GM19324 (cell line): ENCODE data around the gene NUDT14.

Experiments used
- ATAC-seq: cut with Tn5 transposase; IDR thresholded peaks from one replicate; pipeline ENCODE4 v1.9.1; 2021; ENCODE audit warnings: mild to moderate bottlenecking, moderate library complexity; ENCODE audit not compliant: unreplicated experiment, low FRiP score

Gene NUDT14

DNA sequence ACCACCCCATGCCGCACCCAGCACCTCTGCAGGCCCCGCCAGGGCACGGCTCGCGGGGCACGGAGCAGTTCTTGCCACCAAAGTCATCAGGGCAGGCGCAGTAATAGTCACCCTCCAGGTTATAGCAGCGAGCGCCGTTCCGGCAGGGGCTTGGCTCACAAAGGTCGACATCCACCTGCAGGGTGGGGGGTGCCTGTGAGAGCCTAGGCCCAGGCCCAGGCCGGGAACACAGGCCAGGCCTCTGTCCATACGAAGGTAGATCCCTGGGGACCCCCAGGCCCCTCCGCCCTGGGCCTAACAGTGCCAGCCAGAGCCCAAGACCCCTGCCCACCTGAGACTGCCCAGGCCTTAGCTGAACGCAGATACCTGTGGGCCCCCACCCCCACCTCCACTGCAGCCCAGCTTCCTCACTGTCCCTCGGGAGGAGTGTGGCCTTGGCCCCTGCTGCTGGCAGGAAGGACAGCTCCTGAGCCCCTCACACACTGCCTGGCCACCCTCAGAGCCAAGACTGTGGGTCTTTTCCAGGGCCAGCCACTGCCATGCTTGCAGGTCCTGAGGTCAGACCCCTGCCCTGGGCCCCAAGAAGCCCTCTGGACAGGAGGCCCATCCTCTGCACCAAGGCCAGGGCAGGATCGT, 31.8 kb downstream of the NUDT14 start:
- no peak for ATAC-seq

DNA sequence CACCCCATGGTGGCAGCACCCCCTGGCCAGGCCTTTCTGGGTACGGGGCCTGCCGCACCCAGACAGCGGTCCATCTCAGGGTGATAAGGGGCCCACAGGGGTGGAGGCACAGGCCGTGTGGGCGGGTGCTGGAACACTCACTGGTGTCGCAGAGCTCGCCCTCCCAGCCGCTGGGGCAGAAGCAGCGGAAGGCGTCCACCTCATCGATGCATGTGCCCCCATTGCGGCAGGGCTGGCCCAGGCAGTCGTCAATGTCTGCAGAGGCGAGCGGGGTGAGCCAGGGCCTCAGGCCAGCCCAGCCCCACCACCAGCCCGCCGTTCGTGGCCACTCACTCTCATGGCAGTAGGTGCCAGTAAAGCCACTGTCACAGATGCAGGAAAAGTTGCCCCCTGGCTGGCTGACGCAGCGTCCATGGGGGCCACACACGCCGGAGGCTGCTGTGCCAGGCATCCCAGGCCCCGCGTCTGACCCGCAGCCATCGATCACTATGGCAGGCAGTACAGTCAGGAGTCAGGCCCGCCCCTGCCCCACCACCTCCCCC, 32.4 kb downstream of the NUDT14 start:
- no peak for ATAC-seq

DNA sequence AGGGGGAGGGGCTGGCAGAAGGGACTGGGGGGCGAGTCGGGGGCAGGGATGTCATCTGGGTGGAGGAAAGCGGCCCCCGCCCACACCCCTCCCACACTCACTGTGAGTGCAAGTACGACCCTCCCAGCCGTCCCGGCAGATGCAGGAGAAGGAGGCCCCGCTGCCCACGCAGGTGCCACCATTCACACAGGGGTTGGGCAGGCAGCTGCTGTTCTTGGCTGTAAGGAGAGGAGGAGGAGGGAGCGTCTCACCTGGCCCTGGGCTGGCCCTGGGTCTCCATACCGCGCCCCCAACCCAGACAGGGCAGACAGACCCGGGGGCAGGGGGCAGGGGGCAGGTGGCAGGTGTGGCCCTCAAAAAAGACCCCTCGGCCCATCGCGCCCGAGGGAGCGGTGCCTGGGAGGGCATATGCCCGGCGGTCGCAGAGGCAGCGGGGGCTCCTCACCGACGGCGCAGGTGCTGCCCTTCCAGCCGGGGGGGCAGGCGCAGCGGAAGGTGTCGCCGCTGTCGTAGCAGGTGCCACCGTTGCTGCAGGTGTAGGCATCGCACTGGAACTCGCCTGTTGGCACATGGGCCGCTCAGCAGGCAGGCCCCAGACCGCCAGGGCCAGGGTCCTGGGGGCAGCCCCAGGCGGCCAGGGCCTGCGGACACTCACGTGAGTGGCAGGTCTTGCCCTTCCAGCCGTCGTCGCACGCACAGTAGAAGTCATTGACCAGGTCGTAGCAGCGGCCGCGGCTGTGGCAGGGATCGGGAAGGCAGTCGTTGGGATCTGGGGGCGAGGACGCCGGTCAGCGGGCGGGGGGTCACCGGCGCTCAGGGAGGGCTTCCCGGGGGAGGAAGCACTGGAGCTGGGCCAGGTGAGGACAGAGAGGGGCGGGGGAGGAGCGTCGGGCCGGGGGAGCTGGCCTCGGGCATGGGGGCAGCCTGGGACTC, 33.2 kb downstream of the NUDT14 start:
- no peak for ATAC-seq

DNA sequence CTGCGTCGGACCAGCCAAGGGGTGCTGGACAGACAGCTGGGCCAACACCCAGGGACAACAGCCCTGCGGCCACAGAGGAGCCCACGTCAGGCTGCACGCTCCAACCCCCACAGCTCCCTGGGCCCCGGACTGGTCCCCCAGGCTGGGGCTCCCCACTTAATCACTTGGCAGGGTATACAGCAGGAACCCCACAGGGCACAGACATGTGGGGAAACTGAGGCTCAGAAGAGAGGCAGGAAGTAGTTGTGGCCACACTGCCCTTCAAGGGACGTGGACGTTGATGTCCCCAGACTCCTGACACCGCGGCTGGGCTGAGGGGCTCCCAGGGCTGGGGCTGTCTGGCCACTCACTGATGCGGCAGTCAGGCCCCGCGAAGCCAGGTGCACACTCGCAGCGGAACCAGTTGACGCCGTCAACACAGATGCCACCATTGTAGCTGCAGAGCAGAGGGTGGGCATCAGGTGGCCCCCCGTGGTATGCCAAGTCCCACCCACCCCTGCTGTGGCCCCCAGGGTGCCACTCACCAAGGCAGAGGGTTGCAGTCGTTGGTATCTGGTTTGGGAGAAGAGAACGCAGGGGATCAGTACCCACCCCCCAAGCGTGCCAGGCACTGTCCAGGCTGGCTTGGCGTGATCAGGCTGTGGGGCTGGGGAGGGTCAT, 34.0 kb downstream of the NUDT14 start:
- ATAC-seq = no peak

DNA sequence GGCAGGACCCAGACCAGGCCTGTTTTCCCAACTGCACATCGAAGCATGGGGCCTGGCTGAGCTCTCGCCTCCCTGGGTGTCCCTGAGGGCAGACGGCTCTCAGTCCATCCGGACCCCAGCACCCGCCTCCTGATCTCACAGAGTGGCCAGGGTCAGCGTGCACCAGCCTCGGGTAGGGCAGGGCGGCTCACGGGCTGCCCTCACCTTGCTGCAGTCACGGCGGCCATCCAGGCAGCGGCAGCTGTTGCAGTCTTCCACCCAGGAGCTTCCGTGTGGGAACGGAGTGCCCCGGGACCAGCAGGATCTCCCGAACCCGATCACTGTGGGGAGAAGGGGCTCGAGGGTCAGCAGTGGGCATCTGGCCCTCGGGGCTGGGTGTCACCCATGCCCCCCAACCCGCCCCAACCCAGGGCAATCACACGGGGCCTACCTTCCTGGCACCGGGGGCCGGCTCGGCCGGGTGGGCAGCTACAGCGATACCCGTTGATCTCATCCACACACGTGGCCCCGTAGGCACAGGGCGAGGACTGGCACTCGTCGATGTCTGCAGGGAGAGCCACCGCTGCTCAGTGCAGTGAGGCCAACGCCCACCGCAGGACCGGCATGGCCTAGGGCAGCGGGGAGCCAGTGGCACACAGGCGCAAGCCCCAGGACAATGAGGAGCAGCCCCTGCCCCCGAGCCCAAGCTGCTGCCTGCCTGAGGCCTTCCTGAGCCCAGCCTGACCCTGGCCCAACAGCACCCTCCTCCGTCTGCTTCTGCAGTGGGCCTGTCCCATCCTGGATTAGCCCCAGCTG, 34.7 kb downstream of the NUDT14 start:
- no peak for ATAC-seq

DNA sequence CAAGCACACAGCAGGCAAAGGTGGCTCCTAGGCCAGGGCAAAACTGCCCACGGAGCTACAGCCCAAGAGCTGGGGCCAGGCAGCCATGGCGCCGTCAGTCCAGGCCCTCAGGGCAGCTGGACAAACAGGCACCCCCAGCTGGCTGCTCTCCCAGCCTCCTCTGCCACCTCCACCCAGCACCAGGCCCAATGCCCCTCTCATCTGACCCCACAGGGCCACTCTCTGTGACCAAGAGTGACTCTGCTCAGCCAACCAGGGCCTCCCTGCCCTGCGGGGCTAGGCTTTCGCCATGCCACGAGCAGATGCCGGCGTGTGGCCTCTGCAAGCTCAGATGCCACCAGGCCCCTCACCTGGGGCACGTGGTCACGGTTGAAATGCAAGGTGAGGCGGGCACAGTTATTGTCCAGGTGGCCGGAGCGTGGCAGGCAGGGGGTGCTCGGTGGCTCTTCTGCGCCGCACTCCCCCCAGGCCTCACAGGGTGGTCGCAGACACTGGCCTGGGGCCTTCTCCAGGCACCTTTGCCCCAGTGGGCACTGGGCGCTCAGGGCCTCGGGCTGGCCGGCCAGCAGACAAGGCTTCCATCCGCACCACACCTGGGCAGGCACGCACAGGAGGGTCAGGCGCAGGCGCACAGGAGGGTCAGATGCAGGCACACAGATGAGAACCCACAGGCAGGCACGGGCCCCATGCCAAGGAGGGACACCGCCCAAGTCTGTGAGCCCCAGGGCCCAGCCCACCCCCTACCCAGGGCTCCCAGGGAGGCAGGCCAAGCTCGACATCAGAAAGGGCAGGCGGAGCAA, 35.5 kb downstream of the NUDT14 start:
- no peak for ATAC-seq

DNA sequence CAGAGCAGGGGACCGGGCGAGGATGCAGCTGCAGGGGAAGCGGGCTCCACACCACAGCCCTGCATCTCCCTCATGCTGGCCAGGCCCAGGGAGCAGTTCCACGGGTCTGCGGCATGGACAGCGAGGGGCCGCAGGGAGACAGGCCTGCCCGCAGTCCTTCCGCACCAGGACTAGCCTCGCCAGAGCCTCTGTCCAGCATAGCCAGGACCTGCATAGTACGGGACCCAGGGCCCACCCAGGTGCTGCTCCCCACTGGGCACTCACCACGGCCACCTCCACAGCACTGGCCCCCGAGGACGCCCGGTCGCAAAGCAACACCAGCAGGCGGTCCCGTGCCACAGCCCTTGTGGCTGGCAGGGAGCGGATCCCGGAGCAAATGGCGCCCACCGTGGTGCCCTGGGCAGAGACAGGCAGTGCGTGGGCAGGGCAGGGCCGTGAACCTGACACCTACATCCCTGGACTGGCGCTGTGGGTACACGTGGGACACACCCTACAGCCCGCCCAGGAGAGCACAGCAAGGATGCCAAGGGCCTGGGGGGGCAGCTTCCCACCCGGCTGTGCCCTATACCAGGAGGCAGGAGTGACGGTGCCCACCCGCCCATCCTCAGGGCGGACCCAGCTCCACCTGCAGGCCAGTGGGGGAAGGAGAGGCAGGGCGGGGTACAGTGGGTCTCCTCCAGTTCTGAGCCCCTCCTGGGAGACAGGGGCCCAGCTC, 36.3 kb downstream of the NUDT14 start:
- ATAC-seq = no peak

DNA sequence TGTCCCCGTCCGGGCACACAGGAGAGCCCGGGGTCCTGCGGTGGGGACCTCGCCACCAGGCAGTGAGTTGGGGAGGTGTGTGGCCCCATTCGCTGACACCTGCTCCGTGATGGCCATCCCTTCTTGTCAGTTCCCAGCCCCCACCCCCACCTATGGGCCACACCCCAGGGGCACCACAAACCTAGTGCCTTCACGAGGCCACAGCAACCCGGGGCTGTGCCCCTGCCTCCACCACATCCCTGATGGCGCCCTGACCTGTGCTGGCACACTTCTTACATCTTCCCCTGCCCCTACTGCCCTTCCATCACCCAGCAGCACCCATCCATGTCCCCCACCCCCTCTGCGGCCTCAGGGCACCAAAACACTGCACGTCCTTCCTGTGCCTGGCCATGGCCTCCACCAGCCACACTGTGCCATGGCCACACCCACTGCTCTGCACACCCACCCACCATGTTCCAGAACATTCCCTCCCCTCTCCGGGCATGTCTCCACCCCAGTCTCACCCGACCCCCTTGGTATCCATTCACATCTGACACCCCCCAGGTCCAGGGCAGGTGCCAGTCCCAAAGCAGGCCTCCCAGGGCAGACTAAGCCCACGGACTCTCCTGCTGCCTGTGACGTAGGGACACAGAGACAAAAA, 37.0 kb downstream of the NUDT14 start:
- ATAC-seq = no peak

DNA sequence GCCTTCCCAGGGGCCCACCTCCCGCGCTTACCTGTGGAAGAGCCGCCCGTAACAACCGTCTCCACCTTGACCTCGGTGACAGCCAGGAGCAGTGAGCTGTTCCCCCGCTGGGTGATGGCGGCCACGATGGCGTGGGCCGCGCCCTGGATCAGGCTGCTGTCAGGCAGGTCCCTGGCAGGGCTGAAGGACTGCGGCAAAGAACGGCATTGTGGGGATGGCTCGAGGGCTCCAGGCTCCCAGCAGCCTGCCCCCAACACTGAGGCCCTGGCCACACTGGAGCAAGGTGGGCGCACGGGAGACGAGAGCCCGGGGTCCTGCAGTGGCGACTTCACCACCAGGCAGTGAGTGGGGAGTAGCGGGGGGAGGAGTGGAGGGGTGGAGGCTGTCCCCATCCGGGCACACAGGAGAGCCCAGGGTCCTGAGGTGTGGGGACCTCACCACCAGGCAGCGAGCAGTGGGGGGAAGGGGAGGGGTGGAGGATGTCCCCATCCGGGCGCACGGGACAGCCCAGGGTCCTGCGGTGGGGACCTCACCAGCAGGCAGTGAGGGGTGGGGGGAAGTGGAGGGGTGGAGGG, 37.6 kb downstream of the NUDT14 start:
- ATAC-seq = no peak

DNA sequence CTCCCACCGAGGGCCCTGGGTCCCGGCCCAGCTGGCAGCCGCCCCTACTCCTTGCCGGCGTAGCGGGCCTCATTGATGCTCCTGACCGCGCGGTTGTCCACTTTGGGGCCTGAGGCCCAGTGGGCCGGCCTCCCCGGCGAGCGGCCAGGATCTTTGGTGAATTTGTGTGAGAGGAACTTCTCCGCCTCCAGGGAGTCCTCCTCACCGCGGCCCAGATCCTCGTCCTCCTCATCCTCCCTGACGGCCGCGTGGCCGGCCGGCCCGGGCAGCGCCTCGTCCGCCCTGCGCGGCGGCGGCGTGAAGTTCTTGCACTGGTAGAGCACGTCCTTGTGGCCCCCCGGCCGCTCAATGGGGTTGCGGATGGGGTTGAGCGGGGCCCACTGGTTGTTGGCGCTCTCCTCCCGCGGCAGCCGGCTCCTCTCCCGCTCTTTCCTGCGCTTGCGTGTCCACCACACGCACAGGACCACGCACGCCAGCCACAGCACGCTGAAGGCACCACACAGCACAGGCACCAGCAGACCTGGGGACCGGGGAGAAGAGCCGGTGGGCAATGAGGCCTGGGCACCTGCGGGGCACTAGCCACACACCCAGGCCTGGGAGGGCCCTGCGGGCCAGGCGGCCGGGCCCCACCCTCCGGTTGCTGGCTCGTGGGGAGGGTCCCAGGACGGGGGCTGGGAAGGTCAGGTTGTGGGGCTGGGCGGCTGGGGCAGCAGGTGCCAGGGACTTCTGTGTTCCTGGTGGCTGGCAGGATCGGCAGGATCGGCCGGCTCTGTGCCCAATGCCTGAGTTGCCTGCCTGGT, 38.3 kb downstream of the NUDT14 start:
- ATAC-seq = no peak

DNA sequence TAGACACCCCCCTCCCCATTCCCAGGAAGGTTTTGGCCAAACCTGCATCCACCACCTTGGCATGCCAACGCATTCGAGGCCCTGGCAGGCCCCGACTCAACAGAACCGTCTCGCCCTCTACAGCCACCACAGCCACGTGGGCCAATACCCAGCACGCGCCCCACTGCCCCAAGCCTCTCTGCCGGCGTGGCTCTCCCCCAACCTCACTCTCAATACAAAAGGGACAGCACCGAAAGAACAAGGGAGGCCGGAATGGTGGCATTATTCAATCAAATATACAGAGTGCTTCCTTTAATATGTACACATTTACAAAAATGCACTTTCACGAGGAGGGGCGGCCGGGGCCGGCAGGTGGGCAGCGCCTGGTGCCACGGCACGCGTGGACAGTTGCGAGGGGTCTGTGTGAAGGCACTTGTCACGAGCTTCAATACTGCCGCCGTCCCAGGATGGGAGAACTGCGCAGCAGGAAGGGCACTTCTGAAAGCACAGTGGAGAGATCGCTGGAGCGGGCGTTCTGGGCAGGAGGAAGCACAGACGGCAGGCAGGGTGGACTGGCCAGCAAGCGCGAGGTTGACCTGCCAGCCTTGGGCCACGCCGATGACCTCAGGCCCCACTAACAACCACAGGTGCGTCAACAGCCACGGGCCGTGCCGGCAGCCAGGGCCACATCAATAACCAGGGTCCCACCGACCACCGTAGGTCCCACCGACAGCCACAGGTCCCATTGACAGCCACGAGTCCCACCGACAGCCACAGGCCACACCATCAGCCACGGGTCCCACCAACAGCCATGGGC, 39.4 kb downstream of the NUDT14 start:
- no peak for ATAC-seq

DNA sequence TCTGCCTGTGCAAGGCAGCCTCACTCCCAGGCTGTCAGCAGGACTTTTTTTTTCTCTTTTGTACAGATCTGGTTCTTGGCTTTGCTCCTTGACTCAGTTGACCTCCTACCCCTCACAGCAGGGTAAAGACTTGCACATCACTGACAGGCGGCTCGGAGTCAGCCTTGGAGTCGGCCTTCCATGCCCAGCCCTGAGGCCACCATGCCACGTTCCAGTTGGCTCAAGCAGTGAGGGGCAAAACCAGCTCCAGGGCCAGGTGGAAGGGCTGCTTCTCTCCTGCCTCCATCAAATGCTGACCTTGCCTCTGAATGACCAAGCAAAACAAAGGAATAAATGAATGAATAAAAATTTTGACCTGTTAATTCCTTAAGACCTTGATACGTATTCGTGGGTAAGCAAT, 40.1 kb downstream of the NUDT14 start:
- ATAC-seq = no peak

DNA sequence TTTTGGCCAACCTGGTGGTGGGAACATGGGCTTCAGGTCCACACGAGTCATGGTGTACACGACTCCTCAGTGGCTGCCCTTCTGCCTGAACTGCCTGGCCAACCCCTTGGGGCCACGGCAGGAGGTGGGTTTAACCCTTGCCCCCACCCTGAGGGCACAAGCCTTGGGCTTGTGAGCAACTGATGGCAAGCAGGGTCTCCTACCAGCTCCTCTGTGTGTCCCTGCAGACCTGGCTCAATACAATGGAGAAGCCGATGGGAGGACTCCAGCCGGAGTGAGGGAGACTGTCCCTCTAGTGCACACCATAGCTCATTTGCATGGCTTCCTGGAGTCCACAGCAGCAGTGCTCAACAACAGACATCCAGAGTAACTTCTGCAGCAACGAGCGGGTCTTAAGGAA, 40.5 kb downstream of the NUDT14 start:
- no peak for ATAC-seq

DNA sequence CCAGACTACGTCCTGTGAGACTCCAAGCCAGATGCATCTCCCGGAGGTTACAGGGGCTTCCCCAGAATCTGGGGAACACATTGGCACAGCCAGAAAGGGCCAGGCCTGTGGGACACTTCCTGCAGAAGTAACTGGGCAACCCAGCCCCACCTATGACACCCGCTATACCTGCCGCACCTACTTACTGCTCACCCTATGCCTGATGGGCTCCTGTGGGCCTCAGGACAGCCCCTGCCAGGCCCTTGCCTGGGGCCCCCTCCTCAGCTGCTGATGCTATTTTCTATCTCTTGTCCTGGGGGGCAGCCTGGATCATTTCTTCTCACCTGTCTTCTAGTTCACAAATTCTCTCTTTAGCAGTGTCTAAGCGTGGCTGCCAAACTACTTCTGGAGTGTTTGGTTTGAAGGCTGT, 41.3 kb downstream of the NUDT14 start:
- no peak for ATAC-seq

DNA sequence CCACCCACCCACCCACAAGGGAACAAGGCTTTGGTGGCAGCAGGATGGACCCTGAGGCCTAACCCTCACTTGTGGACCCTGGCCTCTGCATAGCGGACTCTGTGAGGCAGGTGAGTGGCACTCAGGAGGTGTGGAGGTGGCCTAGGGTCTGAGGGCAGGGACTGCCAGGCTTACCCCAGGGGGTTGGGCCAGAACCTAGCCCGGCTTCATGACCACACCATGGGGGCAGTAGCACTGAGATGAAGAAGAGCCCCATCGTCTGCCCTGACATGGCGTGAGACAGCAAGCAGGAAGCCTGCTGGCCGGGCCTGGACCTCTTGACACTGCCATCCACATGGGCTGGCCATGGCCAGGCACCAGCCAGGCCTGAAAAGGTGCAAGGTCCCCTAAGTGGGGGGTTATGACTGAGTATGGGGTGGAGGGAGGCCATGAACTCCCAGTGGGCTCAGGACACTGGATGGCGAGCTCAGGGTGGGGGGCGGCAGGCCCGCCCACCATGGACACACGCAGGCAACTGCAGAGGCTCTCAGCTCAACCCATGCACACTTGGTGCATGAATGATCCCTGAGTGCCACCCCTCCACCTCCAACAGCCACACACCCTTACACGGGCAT, 41.8 kb downstream of the NUDT14 start:
- ATAC-seq = no peak

DNA sequence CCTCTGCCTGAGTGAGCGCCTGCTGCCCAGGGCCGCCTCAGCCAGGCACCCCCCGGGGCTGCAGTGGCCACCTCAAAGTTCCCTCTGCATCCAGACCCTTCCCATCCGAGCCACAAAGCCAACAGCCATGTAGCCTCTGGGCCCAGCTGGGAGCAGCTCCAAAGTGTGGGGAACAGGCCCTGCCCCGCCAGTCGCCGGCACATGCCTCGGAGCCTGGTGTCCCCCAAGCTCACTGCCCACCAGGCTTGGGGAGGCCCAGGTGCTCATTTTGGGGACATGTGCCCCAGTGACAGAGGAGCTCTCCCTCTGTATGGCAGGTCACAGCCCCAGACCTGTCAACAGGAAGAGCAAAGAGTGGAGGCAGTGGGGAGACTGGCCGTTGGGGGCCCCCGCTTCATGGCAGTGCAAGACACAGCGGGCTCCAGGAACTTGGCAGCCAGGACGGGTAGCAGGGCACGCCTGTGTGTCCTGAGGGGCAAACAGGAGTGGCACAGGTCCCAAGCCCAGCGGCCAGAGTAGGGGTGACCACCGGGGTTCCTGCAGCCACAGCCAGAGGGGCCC, 42.5 kb downstream of the NUDT14 start:
- no peak for ATAC-seq
